ENCODE results near the gene ST6GALNAC4.
"Not testable (repeated sequence)": the region's sequence is repeated elsewhere in the genome, so short reads cannot be mapped to it uniquely, and the experiment has no call there.

The ST6GALNAC4 gene

GRCh38 chr9:127870153-127870491 lies 46.7 kb downstream of the ST6GALNAC4 start:
- DNase-seq (ENCODE audit: low read depth in 3 of 3), result not testable (repeated sequence)

GRCh38 chr9:127869310-127870152 lies 47.3 kb downstream of the ST6GALNAC4 start:
- DNase-seq (ENCODE audit: low read depth in 3 of 3), result peak; percentile 58 to 80 (median 78)

GRCh38 chr9:127868278-127868902 lies 48.5 kb downstream of the ST6GALNAC4 start:
- no peak for DNase-seq (ENCODE audit: low read depth in 3 of 3)

GRCh38 chr9:127867356-127868277 lies 49.2 kb downstream of the ST6GALNAC4 start:
- DNase-seq (ENCODE audit: low read depth in 3 of 3), result no peak

- DNase-seq (ENCODE audit: low read depth in 3 of 3), result no peak
These were observed 50.3 kb downstream of the ST6GALNAC4 start for GRCh38 chr9:127866535-127866934.

- DNase-seq (ENCODE audit: low read depth in 3 of 3), result peak in 2 of 3 donors; percentile 20 to 29
These were observed 51.0 kb downstream of the ST6GALNAC4 start for GRCh38 chr9:127865645-127866464.

- no peak for DNase-seq (ENCODE audit: low read depth in 3 of 3)
These were observed 53.6 kb downstream of the ST6GALNAC4 start for GRCh38 chr9:127863191-127863621.

GRCh38 chr9:127862075-127863011 lies 54.5 kb downstream of the ST6GALNAC4 start:
- DNase-seq (ENCODE audit: low read depth in 3 of 3), result no peak

- DNase-seq (ENCODE audit: low read depth in 3 of 3), result no peak
These were observed 56.1 kb downstream of the ST6GALNAC4 start for GRCh38 chr9:127860779-127861178.

GRCh38 chr9:127860260-127860659 lies 56.6 kb downstream of the ST6GALNAC4 start:
- DNase-seq (ENCODE audit: low read depth in 3 of 3), result no peak

GRCh38 chr9:127858041-127858512 lies 58.8 kb downstream of the ST6GALNAC4 start:
- DNase-seq (ENCODE audit: low read depth in 3 of 3), result no peak
